GM18519 (cell line): ENCODE measurements around the gene ZNF407.

Experiments
- ATAC-seq: cut with Tn5 transposase; IDR thresholded peaks from one replicate; pipeline ENCODE4 v1.9.1; 2021; ENCODE audit warnings: mild to moderate bottlenecking, moderate library complexity; ENCODE audit not compliant: unreplicated experiment, low FRiP score

Gene ZNF407

GRCh38 chr18:75107196-75107930 lies 509.7 kb downstream of the ZNF407 start:
- no peak for ATAC-seq

- no peak for ATAC-seq
Observed at GRCh38 chr18:75107931-75108276, 510.2 kb downstream of the ZNF407 start.

- ATAC-seq = no peak
Observed at GRCh38 chr18:75108579-75109318, 511.1 kb downstream of the ZNF407 start.

- ATAC-seq = no peak
Observed at GRCh38 chr18:75109319-75109691, 511.6 kb downstream of the ZNF407 start.

- ATAC-seq = no peak
Observed at GRCh38 chr18:75109819-75110218, 512.1 kb downstream of the ZNF407 start.

- ATAC-seq = no peak
Observed at GRCh38 chr18:75110311-75110710, 512.6 kb downstream of the ZNF407 start.

GRCh38 chr18:75110846-75111415 lies 513.3 kb downstream of the ZNF407 start:
- ATAC-seq = no peak

GRCh38 chr18:75111760-75112159 lies 514.1 kb downstream of the ZNF407 start:
- no peak for ATAC-seq

- ATAC-seq = no peak
Observed at GRCh38 chr18:75112186-75113096, 514.8 kb downstream of the ZNF407 start.

- no peak for ATAC-seq
Observed at GRCh38 chr18:75113455-75113854, 515.8 kb downstream of the ZNF407 start.

GRCh38 chr18:75114231-75114764 lies 516.6 kb downstream of the ZNF407 start:
- ATAC-seq = no peak
